ENCODE results near the gene SULF2.
A peak's percentile ranks its signal among the peaks of the same experiment; 100 is the strongest.

The SULF2 gene

DNA sequence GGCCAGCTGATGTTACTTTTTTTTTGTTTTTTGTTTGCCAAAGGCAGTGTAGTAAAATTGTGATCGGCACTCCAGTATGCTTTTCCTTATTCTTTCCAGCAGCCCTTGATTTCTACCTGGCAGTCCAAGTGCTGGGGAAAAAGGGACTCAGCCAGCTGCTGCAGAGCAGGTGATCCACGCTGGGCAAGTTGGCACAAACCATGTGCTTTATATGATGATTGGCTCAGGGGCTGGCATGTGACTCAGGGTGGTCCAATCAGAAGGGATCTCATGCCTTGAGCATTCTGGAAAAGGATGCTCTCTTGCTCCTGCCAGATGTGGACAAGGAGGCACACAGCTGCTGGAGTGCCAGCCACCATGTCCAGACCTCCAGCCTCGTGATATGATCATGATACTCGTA, 54.5 kb downstream of the SULF2 start:
- H3K27me3 ChIP-seq = no peaks in the 10 kb centered on the region
- no peak for DNase-seq
- H3K4me1 ChIP-seq = peaks cover 2% of the 10 kb centered on the region; the same call in 1 of the 2 replicates
- H3K4me3 ChIP-seq (ENCODE audit: low read depth, low read length) = no peak overlapping the region
- H3K36me3 ChIP-seq = peaks cover 6% of the 10 kb centered on the region; the same call in 1 of the 2 replicates
- TF ChIP-seq, protein P1, sequence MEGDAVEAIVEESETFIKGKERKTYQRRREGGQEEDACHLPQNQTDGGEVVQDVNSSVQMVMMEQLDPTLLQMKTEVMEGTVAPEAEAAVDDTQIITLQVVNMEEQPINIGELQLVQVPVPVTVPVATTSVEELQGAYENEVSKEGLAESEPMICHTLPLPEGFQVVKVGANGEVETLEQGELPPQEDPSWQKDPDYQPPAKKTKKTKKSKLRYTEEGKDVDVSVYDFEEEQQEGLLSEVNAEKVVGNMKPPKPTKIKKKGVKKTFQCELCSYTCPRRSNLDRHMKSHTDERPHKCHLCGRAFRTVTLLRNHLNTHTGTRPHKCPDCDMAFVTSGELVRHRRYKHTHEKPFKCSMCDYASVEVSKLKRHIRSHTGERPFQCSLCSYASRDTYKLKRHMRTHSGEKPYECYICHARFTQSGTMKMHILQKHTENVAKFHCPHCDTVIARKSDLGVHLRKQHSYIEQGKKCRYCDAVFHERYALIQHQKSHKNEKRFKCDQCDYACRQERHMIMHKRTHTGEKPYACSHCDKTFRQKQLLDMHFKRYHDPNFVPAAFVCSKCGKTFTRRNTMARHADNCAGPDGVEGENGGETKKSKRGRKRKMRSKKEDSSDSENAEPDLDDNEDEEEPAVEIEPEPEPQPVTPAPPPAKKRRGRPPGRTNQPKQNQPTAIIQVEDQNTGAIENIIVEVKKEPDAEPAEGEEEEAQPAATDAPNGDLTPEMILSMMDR (IDR thresholded peaks at IDR 0.05; ENCODE audit: low read depth, low read length) = no peak
- H3K9me3 ChIP-seq = no peaks in the 10 kb centered on the region

DNA sequence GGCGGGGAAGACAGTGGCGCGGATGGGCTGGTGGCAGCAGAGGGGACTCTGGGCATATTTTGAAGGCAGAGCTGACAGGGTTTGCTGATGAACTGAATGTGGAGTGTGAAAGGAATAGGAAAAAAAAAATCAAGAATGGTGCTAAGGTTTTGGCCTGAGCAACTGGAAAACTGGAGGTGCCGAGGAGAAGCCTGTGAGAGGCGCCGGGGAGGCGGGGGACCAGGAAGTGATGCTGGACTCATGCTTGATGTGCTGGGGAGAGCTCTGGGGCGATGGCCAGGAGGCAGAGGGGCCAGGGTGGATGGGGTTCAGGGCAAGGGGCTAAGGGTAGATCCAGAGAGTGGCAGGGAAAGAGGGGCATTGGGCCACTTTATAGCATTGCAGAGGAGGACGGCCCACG, 55.8 kb downstream of the SULF2 start:
- no peak for DNase-seq
- Histone ChIP-seq H3K27me3 (no peaks in the 10 kb centered on the region), H3K4me3 (ENCODE audit: low read depth, low read length) (no peak overlapping the region), H3K4me1 (peaks cover 12% of the 10 kb centered on the region), H3K36me3 (peaks cover 2% of the 10 kb centered on the region; the same call in 1 of the 2 replicates), H3K9me3 (no peaks in the 10 kb centered on the region)
- TF ChIP-seq, protein P1 (IDR thresholded peaks at IDR 0.05; ENCODE audit: low read depth, low read length) = no peak

DNA sequence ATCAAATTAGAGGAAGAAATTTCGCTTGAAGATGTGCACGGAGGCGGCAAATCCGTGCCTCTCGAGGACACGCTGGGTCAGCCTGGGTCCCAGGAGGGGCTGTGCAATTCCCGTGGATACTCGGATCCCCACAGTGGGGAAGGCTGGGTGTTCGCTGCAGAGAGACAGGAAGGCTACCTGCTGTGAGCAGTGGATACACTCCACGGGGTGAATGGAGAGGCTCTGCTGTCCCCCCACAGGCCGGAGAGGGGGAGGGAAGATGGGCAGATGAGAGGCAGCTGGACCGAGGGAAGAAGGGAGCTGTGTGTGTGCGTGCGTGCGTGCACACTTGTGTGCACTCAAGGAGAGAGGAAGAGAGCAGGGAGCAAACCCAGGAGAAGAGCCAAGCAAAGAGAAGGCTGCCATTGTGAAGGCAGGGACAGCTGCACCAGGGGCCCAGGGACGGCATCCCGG, 57.3 kb downstream of the SULF2 start:
- Histone ChIP-seq H3K4me3 (ENCODE audit: low read depth, low read length) (no peak overlapping the region), H3K9me3 (no peaks in the 10 kb centered on the region), H3K4me1 (peaks cover 18% of the 10 kb centered on the region), H3K27me3 (no peaks in the 10 kb centered on the region), H3K36me3 (no peaks in the 10 kb centered on the region)
- DNase-seq = no peak
- TF ChIP-seq, protein P1 (IDR thresholded peaks at IDR 0.05; ENCODE audit: low read depth, low read length) = no peak

DNA sequence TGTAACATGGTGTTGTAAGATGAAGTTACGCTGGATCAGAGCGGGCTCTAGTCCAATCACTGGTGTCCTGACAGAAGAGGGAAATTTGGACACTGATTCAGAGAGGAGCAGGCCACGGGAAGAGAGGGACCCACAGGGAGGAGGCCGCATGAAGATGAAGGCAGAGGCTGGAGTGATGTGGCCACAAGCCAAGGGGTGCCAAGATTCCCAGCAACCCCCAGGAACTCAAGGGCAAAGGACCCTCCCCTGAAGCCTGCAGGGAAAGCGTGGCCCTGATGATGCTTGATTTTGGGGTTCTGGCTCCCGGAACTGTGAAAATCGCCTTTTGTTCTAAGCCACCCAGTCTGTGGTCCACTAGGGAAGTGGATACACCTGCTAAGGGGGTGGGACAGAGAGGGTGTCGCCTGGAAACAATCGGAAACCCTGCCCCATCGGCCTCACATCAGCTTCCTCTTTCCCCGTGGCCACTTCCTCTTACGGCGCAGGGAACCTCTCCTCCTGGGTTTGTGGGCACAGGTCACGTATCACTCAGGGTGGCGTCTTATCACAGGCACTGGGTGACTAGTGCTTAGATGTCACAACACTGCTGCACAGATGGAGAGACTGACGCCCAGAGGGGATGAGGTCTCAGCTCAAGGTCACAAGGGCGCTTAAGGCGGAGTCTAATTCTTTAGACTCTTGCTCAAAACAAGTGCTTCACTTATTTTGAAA, 58.0 kb downstream of the SULF2 start:
- TF ChIP-seq, protein P1 (IDR thresholded peaks at IDR 0.05; ENCODE audit: low read depth, low read length) = no peak
- Histone ChIP-seq H3K27me3 (no peaks in the 10 kb centered on the region), H3K4me1 (peaks cover 18% of the 10 kb centered on the region), H3K9me3 (no peaks in the 10 kb centered on the region), H3K4me3 (ENCODE audit: low read depth, low read length) (no peak overlapping the region), H3K36me3 (no peaks in the 10 kb centered on the region)
- no peak for DNase-seq

DNA sequence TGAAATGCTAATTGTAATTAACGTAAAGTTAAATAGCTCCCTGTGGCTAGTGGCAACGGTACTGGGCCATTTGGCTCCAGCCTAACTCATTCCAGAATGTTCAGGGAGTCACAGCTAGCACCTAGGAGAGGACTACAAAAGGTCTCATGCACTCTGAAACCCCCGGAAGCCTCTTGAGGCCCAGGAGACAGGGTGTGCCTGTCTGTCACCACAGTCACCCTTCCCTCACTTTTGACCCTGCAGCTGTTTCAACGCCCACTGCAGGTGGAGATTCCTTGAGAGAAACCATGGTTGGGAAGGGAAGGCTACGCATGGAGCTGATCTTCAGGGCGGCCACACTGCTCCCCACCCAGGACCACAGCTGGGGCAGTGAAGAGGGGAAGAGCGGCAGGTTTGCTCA, 58.6 kb downstream of the SULF2 start:
- Histone ChIP-seq H3K4me3 (ENCODE audit: low read depth, low read length) (no peak overlapping the region), H3K9me3 (no peaks in the 10 kb centered on the region), H3K27me3 (no peaks in the 10 kb centered on the region), H3K36me3 (no peaks in the 10 kb centered on the region), H3K4me1 (peaks cover 18% of the 10 kb centered on the region)
- no peak for DNase-seq
- TF ChIP-seq, protein P1 (IDR thresholded peaks at IDR 0.05; ENCODE audit: low read depth, low read length) = no peak

DNA sequence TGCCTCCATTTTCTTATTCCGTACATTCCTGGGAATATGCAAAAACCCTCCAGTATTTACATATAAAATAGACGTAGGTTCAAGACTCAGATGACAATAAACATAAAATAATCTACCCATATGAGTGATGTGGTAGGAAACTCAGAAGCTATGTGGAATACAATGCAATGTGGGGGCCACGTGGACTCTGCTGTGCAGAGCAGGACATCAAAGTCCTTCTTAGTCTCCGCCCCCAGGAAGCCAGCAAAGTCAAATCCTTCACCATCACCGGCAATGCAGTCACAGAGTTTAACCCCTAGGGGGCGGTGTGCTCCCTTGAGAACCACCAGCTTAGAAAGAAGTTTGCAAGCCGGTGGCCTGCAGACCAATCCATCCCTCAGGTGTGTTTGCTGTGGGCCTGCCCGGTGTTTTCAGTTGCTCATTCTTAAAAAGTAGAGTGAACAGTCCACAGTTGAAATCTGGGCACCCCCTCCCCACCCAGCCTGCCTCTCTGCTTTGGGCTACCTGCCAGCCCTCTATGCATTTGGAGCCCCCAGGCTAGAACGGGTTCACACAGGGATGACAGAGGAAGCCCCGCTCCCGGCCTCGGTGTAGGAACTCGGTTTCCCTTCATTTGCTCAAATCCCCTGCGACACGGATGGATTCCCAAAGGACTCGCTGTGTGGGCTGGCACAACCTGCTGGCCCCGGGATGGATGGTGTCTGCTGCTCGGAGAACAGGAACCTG, 59.9 kb downstream of the SULF2 start:
- no peaks in the 10 kb centered on the region for H3K27me3 ChIP-seq
- no peaks in the 10 kb centered on the region for H3K9me3 ChIP-seq
- TF ChIP-seq, protein P1 (IDR thresholded peaks at IDR 0.05; ENCODE audit: low read depth, low read length) = peak; percentile 96
- no peaks in the 10 kb centered on the region for H3K36me3 ChIP-seq
- H3K4me1 ChIP-seq = peaks cover 18% of the 10 kb centered on the region
- H3K4me3 ChIP-seq (ENCODE audit: low read depth, low read length) = no peak overlapping the region
- peak; percentile 86 for DNase-seq

Data from BE2C (cell line).